HEK293 (cell line): ENCODE measurements around the gene MED15.
A peak's percentile ranks its signal among the peaks of the same experiment; 100 is the strongest.

Source experiments
- CTCF ChIA-PET: fragments of 350-600 bp; formaldehyde crosslinking; extraction: SDS; loops from one replicate; lab custom pipeline; 2021; ENCODE audit warnings: antibody characterized with exemption; lab: Yijun Ruan, JAX
- POLR2A ChIA-PET: fragments of 300-600 bp; formaldehyde crosslinking; extraction: SDS; loops from one replicate; lab custom pipeline; 2020; ENCODE audit warnings: antibody characterized with exemption, inconsistent platforms; lab: Yijun Ruan, JAX
- H3K27ac ChIP-seq: fragments of 200-500 bp; sonication (Bioruptor generic); 2 replicates; pipeline ENCODE4 v1.5.1; 2014; ENCODE audit warnings: low read depth, low read length, control low read depth, inconsistent platforms; ENCODE audit errors: extremely low read depth
- H3K36me3 ChIP-seq, 2 experiments: fragments of 200-500 bp in 1 of 2; sonication (Bioruptor generic) in 1 of 2; 1 replicate in 1 of 2; 2 replicates in 1 of 2; pipeline ENCODE4 v1.5.1; 2014 to 2017; ENCODE audit warnings: inconsistent platforms in 2 of 2, low read length in 2 of 2; ENCODE audit not compliant: control insufficient read depth in 2 of 2, insufficient read depth in 1 of 2
- H3K4me1 ChIP-seq: fragments of 200-500 bp; sonication (Bioruptor generic); 2 replicates; pipeline ENCODE4 v1.5.1; 2014; ENCODE audit warnings: mild to moderate bottlenecking, low read length, inconsistent platforms; ENCODE audit not compliant: control insufficient read depth, insufficient read depth
- H3K4me3 ChIP-seq: 2 replicates; pipeline ENCODE4 v1.5.1; 2011; ENCODE audit warnings: low read depth, mild to moderate bottlenecking, control low read depth, low read length, moderate library complexity
- H3K9me3 ChIP-seq: fragments of 200-500 bp; sonication (Bioruptor generic); 2 replicates; pipeline ENCODE4 v1.5.1; 2014; ENCODE audit warnings: low read depth, low read length, inconsistent platforms; ENCODE audit not compliant: control insufficient read depth, insufficient read depth
- AEBP2 ChIP-seq: fragments of 450-650 bp; formaldehyde crosslinking; IDR thresholded peaks from 2 replicates; pipeline ENCODE4 v1.5.1; 2016; ENCODE audit warnings: missing biosample characterization, missing genetic modification characterization, borderline replicate concordance
- ELK4 ChIP-seq: IDR thresholded peaks from 2 replicates; pipeline ENCODE4 v1.6.1; 2011; ENCODE audit warnings: mild to moderate bottlenecking, low read depth, low read length, borderline replicate concordance
- FEZF1 ChIP-seq: fragments of 450-650 bp; formaldehyde crosslinking; IDR thresholded peaks from 2 replicates; pipeline ENCODE4 v1.5.1; 2016; ENCODE audit warnings: missing biosample characterization, missing genetic modification characterization
- IKZF3 ChIP-seq: fragments of 450-650 bp; IDR thresholded peaks from 2 replicates; pipeline ENCODE4 v1.5.0; 2018; ENCODE audit warnings: missing biosample characterization, mild to moderate bottlenecking, missing genetic modification characterization, moderate library complexity
- PRDM2 ChIP-seq: fragments of 450-650 bp; formaldehyde crosslinking; IDR thresholded peaks from 2 replicates; pipeline ENCODE4 v1.5.1; 2016; ENCODE audit warnings: missing biosample characterization, missing genetic modification characterization, borderline replicate concordance
- SCRT1 ChIP-seq: fragments of 450-650 bp; formaldehyde crosslinking; IDR thresholded peaks from 2 replicates; pipeline ENCODE4 v1.5.1; 2016; ENCODE audit warnings: missing biosample characterization, missing genetic modification characterization, borderline replicate concordance
- SCRT2 ChIP-seq: fragments of 450-650 bp; formaldehyde crosslinking; IDR thresholded peaks from 2 replicates; pipeline ENCODE4 v1.5.1; 2016; ENCODE audit warnings: missing biosample characterization, missing genetic modification characterization
- TCF7L2 ChIP-seq: IDR thresholded peaks from 2 replicates; pipeline ENCODE4 v1.6.1; 2011; ENCODE audit warnings: low read depth, mild to moderate bottlenecking, inconsistent platforms, low read length, moderate library complexity, borderline replicate concordance
- YY1 ChIP-seq: fragments of 450-650 bp; formaldehyde crosslinking; IDR thresholded peaks from 2 replicates; pipeline ENCODE4 v1.5.1; 2018; ENCODE audit warnings: missing biosample characterization, missing genetic modification characterization
- ZNF114 ChIP-seq: fragments of 450-650 bp; formaldehyde crosslinking; IDR thresholded peaks from 2 replicates; pipeline ENCODE4 v1.5.0; 2017; ENCODE audit warnings: missing biosample characterization, missing genetic modification characterization
- ZNF214 ChIP-seq: fragments of 450-650 bp; formaldehyde crosslinking; IDR thresholded peaks from 2 replicates; pipeline ENCODE4 v1.5.1; 2017; ENCODE audit warnings: missing biosample characterization, mild to moderate bottlenecking, missing genetic modification characterization, borderline replicate concordance
- ZNF324 ChIP-seq: fragments of 450-650 bp; formaldehyde crosslinking; IDR thresholded peaks from 2 replicates; pipeline ENCODE4 v1.5.1; 2016; ENCODE audit warnings: missing biosample characterization, missing genetic modification characterization
- ZNF629 ChIP-seq: fragments of 450-650 bp; formaldehyde crosslinking; IDR thresholded peaks from 2 replicates; pipeline ENCODE4 v1.5.1; 2017; ENCODE audit warnings: missing biosample characterization, missing genetic modification characterization
- ZNF677 ChIP-seq: fragments of 450-650 bp; IDR thresholded peaks from 2 replicates; pipeline ENCODE4 v1.5.0; 2018; ENCODE audit warnings: missing biosample characterization, mild to moderate bottlenecking, missing genetic modification characterization, moderate library complexity
- ZNF76 ChIP-seq: fragments of 450-650 bp; formaldehyde crosslinking; IDR thresholded peaks from 2 replicates; pipeline ENCODE4; 2016; ENCODE audit warnings: low read depth, missing biosample characterization, missing genetic modification characterization, borderline replicate concordance
- ZSCAN18 ChIP-seq: fragments of 450-650 bp; formaldehyde crosslinking; IDR thresholded peaks from 2 replicates; pipeline ENCODE4 v1.5.1; 2016; ENCODE audit warnings: missing biosample characterization, missing genetic modification characterization
- ZSCAN4 ChIP-seq: fragments of 450-650 bp; formaldehyde crosslinking; IDR thresholded peaks from 2 replicates; pipeline ENCODE4 v1.5.1; 2017; ENCODE audit warnings: missing biosample characterization, missing genetic modification characterization

The MED15 gene

GRCh38 chr22:20573176-20573832, 65.9 kb downstream of the MED15 start:
- Histone ChIP-seq H3K4me3 (no peak overlapping the region), H3K9me3 (no peaks in the 10 kb centered on the region), H3K27ac (no peak overlapping the region), H3K36me3 (peaks cover 10 to 91% of the 10 kb centered on the region in 2 experiments; a peak in 2 of 3 replicates), H3K4me1 (no peaks in the 10 kb centered on the region)
- CTCF ChIA-PET = interaction anchor here (0.7 to 7.0 kb wide), 10 partner anchors 10 to 180 kb away, joined by 3 to 85 read pairs (median 6); no protein-coding TSS in a partner anchor
- TF ChIP-seq IKZF3 (tag by site-specific recombination) (no peak), ZNF677 (tag by site-specific recombination) (no peak), ELK4 (no peak), AEBP2 (no peak), ZNF324 (tag by site-specific recombination) (no peak), ZSCAN4 (tag by site-specific recombination) (no peak), ZSCAN18 (tag by site-specific recombination) (no peak)
- POLR2A ChIA-PET = no interaction called here

GRCh38 chr22:20573833-20574615, 66.6 kb downstream of the MED15 start:
- H3K36me3 ChIP-seq = peaks cover 10 to 91% of the 10 kb centered on the region in 2 experiments; a peak in 2 of 3 replicates
- CTCF ChIA-PET = interaction anchor here (0.6 to 7.0 kb wide), 6 partner anchors 10 to 379 kb away, joined by 3 to 85 read pairs (median 4); no protein-coding TSS in a partner anchor
- POLR2A ChIA-PET = no interaction called here
- H3K4me1 ChIP-seq = no peaks in the 10 kb centered on the region
- H3K4me3 ChIP-seq = no peak overlapping the region
- no peaks in the 10 kb centered on the region for H3K9me3 ChIP-seq
- no peak overlapping the region for H3K27ac ChIP-seq
- TF ChIP-seq SCRT1 (tag by site-specific recombination) = peak; percentile 56; the same call in 1 of the 2 replicates
- TF ChIP-seq YY1 (tag by site-specific recombination) = no peak
- peak; percentile 92 for TF ChIP-seq SCRT2 (tag by site-specific recombination)

GRCh38 chr22:20574920-20575353, 67.5 kb downstream of the MED15 start:
- Histone ChIP-seq H3K9me3 (no peaks in the 10 kb centered on the region), H3K4me1 (no peaks in the 10 kb centered on the region), H3K36me3 (peaks cover 10 to 91% of the 10 kb centered on the region in 2 experiments; a peak in 2 of 3 replicates), H3K27ac (no peak overlapping the region), H3K4me3 (no peak overlapping the region)
- CTCF ChIA-PET = interaction anchor here (0.7 to 7.0 kb wide), 7 partner anchors 9 to 167 kb away, joined by 3 to 85 read pairs (median 4); no protein-coding TSS in a partner anchor
- POLR2A ChIA-PET = no interaction called here
- no peak for TF ChIP-seq TCF7L2
- no peak for TF ChIP-seq PRDM2 (tag by site-specific recombination)
- TF ChIP-seq ZNF76 = no peak
- TF ChIP-seq ZNF114 (tag by site-specific recombination) = no peak
- TF ChIP-seq ZNF629 (tag by site-specific recombination) = no peak
- no peak for TF ChIP-seq FEZF1 (tag by site-specific recombination)
- TF ChIP-seq ZNF214 = no peak
